K562 (cell line): ENCODE measurements around the gene EPHB6. TPM values are rescaled to one million over a fixed set of nuclear protein-coding genes. Genes with fewer than 3 reads are reported as not detected.

Experiments
- BHLHE40 ChIP-seq: IDR thresholded peaks from 2 replicates; pipeline ENCODE4 v1.6.1; 2011; ENCODE audit warnings: low read length, improper control_type of control experiment
- FIP1L1 ChIP-seq: fragments of 200-400 bp; formaldehyde crosslinking; IDR thresholded peaks from 2 replicates; pipeline ENCODE4 v1.6.1; 2018; ENCODE audit warnings: mild to moderate bottlenecking, low read depth, low read length; ENCODE audit not compliant: poor library complexity, severe bottlenecking
- MNT ChIP-seq, 2 experiments: fragments of 450-650 bp; conservative IDR thresholded peaks; 2 replicates each; pipeline ENCODE4 v1.6.1; 2017; ENCODE audit warnings: mild to moderate bottlenecking in 2 of 2, moderate library complexity in 2 of 2
- NCOA2 ChIP-seq, 2 experiments: fragments of 450-650 bp; IDR thresholded peaks; 2 replicates each; pipeline ENCODE4 v1.6.1; 2018; ENCODE audit warnings: mild to moderate bottlenecking in 2 of 2, moderate library complexity in 1 of 2; ENCODE audit not compliant: partially characterized antibody in 2 of 2
- PTTG1 ChIP-seq: fragments of 450-650 bp; IDR thresholded peaks from 2 replicates; pipeline ENCODE4 v1.6.1; 2016; ENCODE audit warnings: low read depth, mild to moderate bottlenecking, missing genetic modification characterization, missing compliant biosample characterization
- RFX1 ChIP-seq: fragments of 450-650 bp; IDR thresholded peaks from 2 replicates; pipeline ENCODE4 v1.6.1; 2016; ENCODE audit warnings: mild to moderate bottlenecking, moderate library complexity
- SRF ChIP-seq, 2 experiments: fragments of 250-450, 450-650 bp in 1 of 2; sonication (Bioruptor Pico) in 1 of 2; sonication (generic) in 1 of 2; formaldehyde crosslinking; IDR thresholded peaks; 2 replicates each; pipeline versions ENCODE4 v1.5.0 to v1.5.1; 2020 to 2022; ENCODE audit warnings: mild to moderate bottlenecking in 1 of 2, missing genetic modification reagents in 1 of 2
- SUPT5H ChIP-seq: fragments of 450-650 bp; IDR thresholded peaks from 2 replicates; pipeline ENCODE4 v1.6.1; 2016
- TEAD4 ChIP-seq, 2 experiments: sonication (generic) in 1 of 2; formaldehyde crosslinking in 1 of 2; IDR thresholded peaks; 2 replicates each; pipeline versions ENCODE4 v1.6.1 to v1.8.0; 2012 to 2022; ENCODE audit warnings: borderline replicate concordance in 1 of 2, inconsistent platforms in 1 of 2, low read length in 1 of 2, mild to moderate bottlenecking in 1 of 2, missing genetic modification reagents in 1 of 2
- ZBTB11 ChIP-seq, 3 experiments: fragments of 200-800 bp in 1 of 3; fragments of 250-450 bp in 1 of 3; fragments of 450-650 bp in 1 of 3; sonication (Bioruptor Pico) in 1 of 3; sonication (Bioruptor generic) in 1 of 3; formaldehyde crosslinking in 1 of 3; IDR thresholded peaks; 2 replicates each; pipeline versions ENCODE4 v1.6.1 to v1.8.0; 2016 to 2022; ENCODE audit warnings: mild to moderate bottlenecking in 2 of 3, missing genetic modification characterization in 2 of 3, missing compliant biosample characterization in 1 of 3, moderate library complexity in 1 of 3
- ZBTB7A ChIP-seq: IDR thresholded peaks from 2 replicates; pipeline ENCODE4 v1.6.1; 2011; ENCODE audit warnings: low read depth, mild to moderate bottlenecking, low read length, moderate library complexity, borderline replicate concordance; ENCODE audit not compliant: control insufficient read depth
- ZNF174 ChIP-seq: fragments of 250-450 bp; sonication (Bioruptor Pico); IDR thresholded peaks from 2 replicates; pipeline ENCODE4 v1.4.0; 2020; ENCODE audit warnings: mild to moderate bottlenecking
- ZNF23 ChIP-seq: fragments of 250-450 bp; sonication (Bioruptor Pico); IDR thresholded peaks from 2 replicates; pipeline ENCODE4 v1.4.0; 2020; ENCODE audit warnings: mild to moderate bottlenecking
- ZNF274 ChIP-seq: IDR thresholded peaks from 2 replicates; pipeline ENCODE4 v1.6.1; 2011; ENCODE audit warnings: low read depth, mild to moderate bottlenecking, low read length, moderate library complexity, borderline replicate concordance
- ZNF717 ChIP-seq: fragments of 250-450 bp; sonication (Bioruptor Pico); IDR thresholded peaks from 2 replicates; pipeline ENCODE4 v1.5.0; 2021
- ZNF76 ChIP-seq: fragments of 250-450 bp; sonication (Bioruptor Pico); IDR thresholded peaks from 2 replicates; pipeline ENCODE4 v1.4.0; 2020; ENCODE audit warnings: mild to moderate bottlenecking, moderate library complexity, borderline replicate concordance
- polyA plus RNA-seq, 8 experiments: library from polyadenylated mRNA; depleted of rRNA in 4 of 8; stranded (reverse) in 5 of 8; unstranded in 3 of 8; fragments of >200 nt; fragmentation: Nextera tagmentation in 2 of 8; fragmentation: Illumina TruSeq in 1 of 8; extraction: Ambion mirVana in 2 of 8; extraction: Trizol in 1 of 8; gene quantifications; 2 replicates each; pipeline versions ENCODE4 v1.2.1 to v1.2.3, GENCODE V29; 2011 to 2014; ENCODE audit warnings: inconsistent platforms in 1 of 8, missing spikeins in 1 of 8
- total RNA-seq, 7 experiments: library from RNA; depleted of rRNA in 6 of 7; stranded (reverse); fragments of >200 nt in 6 of 7; fragmentation: Illumina TruSeq in 2 of 7; extraction: Trizol in 2 of 7; gene quantifications; 2 replicates each; pipeline versions ENCODE4 v1.2.1 to v1.2.3, GENCODE V29; 2011 to 2021; ENCODE audit warnings: low replicate concordance in 1 of 7
- TF ChIP-seq, protein P1 (sequence below): sonication (generic); formaldehyde crosslinking; IDR thresholded peaks from 2 replicates; pipeline ENCODE4 v1.8.0; 2022; ENCODE audit warnings: mild to moderate bottlenecking, missing genetic modification reagents, borderline replicate concordance
- TF ChIP-seq, protein P2 (sequence below): IDR thresholded peaks from 2 replicates; pipeline ENCODE4 v1.6.1; 2011; ENCODE audit not compliant: insufficient read length; ENCODE audit errors: extremely low read depth

Gene EPHB6
- total and polyA plus RNA-seq, 9 of the 15 experiments (the other 6 are each of a cell fraction or from before 2014, with no cell fraction given) = 1.4 to 123 (median 7.6) TPM

- no peak; a peak in 1 of 6 replicates for TF ChIP-seq ZBTB11 (CRISPR knock-in tag; IDR thresholded peaks at IDR 0.05)
- no peak for TF ChIP-seq ZNF717 (CRISPR knock-in tag)
- TF ChIP-seq RFX1 = no peak
- 0 out of 2 replicates have a peak, but pooled peaks have one; percentile 6 for TF ChIP-seq BHLHE40
- no peak for TF ChIP-seq ZNF174
- TF ChIP-seq ZNF23 (CRISPR knock-in tag) = no peak
- no peak for TF ChIP-seq PTTG1
- no peak for TF ChIP-seq FIP1L1
- TF ChIP-seq MNT (conservative IDR thresholded peaks at IDR 0.05) = 0 out of 4 replicates have a peak, but pooled peaks of 1 of the 2 experiments have one; percentile 19
- peak; percentile 94 for TF ChIP-seq ZBTB7A
- no peak for TF ChIP-seq TEAD4 (IDR thresholded peaks at IDR 0.05; ENCODE audit: low read length)
- no peak for TF ChIP-seq TEAD4 (CRISPR knock-in tag; IDR thresholded peaks at IDR 0.05; ENCODE audit: borderline replicate concordance)
- TF ChIP-seq SRF (CRISPR knock-in tag; IDR thresholded peaks at IDR 0.05) = no peak; a peak in 1 of 4 replicates
- no peak for TF ChIP-seq ZNF274
- TF ChIP-seq, protein P1, sequence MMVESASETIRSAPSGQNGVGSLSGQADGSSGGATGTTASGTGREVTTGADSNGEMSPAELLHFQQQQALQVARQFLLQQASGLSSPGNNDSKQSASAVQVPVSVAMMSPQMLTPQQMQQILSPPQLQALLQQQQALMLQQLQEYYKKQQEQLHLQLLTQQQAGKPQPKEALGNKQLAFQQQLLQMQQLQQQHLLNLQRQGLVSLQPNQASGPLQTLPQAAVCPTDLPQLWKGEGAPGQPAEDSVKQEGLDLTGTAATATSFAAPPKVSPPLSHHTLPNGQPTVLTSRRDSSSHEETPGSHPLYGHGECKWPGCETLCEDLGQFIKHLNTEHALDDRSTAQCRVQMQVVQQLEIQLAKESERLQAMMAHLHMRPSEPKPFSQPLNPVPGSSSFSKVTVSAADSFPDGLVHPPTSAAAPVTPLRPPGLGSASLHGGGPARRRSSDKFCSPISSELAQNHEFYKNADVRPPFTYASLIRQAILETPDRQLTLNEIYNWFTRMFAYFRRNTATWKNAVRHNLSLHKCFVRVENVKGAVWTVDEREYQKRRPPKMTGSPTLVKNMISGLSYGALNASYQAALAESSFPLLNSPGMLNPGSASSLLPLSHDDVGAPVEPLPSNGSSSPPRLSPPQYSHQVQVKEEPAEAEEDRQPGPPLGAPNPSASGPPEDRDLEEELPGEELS (CRISPR knock-in tag) = peak; percentile 77; the same call in 1 of the 2 replicates
- no peak for TF ChIP-seq SUPT5H
- TF ChIP-seq NCOA2 (IDR thresholded peaks at IDR 0.05; ENCODE audit: partially characterized antibody in 2 of 2) = no peak
- TF ChIP-seq, protein P2, sequence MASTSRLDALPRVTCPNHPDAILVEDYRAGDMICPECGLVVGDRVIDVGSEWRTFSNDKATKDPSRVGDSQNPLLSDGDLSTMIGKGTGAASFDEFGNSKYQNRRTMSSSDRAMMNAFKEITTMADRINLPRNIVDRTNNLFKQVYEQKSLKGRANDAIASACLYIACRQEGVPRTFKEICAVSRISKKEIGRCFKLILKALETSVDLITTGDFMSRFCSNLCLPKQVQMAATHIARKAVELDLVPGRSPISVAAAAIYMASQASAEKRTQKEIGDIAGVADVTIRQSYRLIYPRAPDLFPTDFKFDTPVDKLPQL = no peak
- TF ChIP-seq ZNF76 (CRISPR knock-in tag) = no peak
These were observed 1.0 kb upstream of the EPHB6 start (continued) for GRCh38 chr7:142853739-142854371.
